Gastroesophageal sphincter (tissue), 3 donors: ENCODE measurements around the gene TUBGCP5.

Source experiments
- CTCF ChIP-seq, 4 experiments: fragments of 200-600 bp in 2 of 4; fragments of 450-650 bp in 2 of 4; sonication (generic) in 1 of 4; IDR thresholded peaks; one replicate each; pipeline ENCODE4 v1.5.1; 2017 to 2019; ENCODE audit warnings: antibody characterized with exemption in 4 of 4, mild to moderate bottlenecking in 2 of 4, moderate library complexity in 2 of 4
- POLR2A ChIP-seq, 2 donors: fragments of 450-650 bp; IDR thresholded peaks; one replicate each; pipeline ENCODE4 v1.6.1; 2017; ENCODE audit warnings: antibody characterized with exemption in 2 of 2, mild to moderate bottlenecking in 2 of 2, moderate library complexity in 1 of 2

- TF ChIP-seq CTCF (IDR thresholded peaks at IDR 0.05) (no peak), POLR2A (IDR thresholded peaks at IDR 0.05) (no peak)
Observed at GRCh38 chr15:23075927-23076326, 36.6 kb upstream of the TUBGCP5 start.
